A673 (cell line): Measurements from ENCODE around the gene TLR9. TPM values are rescaled to one million over a fixed set of nuclear protein-coding genes. Genes with fewer than 3 reads are reported as not detected.

Experiments used
- BruUV-seq: library from RNA; stranded (reverse); fragments of 400-500 nt; replicated peaks from 2 replicates; lab custom pipeline; 2021; lab: Mats Ljungman, UMichigan
- CTCF ChIA-PET: fragments of 300-600 bp; sonication (Branson Sonifier 250); formaldehyde crosslinking; loops from one replicate; lab custom pipeline; 2022; ENCODE audit warnings: antibody characterized with exemption; lab: Charles Lee
- POLR2A ChIA-PET: fragments of 300-600 bp; sonication (Branson Sonifier 250); formaldehyde crosslinking; loops from one replicate; lab custom pipeline; 2022; ENCODE audit warnings: antibody characterized with exemption; ENCODE audit not compliant: low non-redundant PET; lab: Charles Lee
- DNase-seq: peaks from one replicate; pipeline ENCODE4 v3.0.0-alpha.2; 2015; ENCODE audit warnings: low spot score
- H3K27ac ChIP-seq: fragments of 200-600 bp; sonication (generic); 2 replicates; pipeline ENCODE4 v1.5.1; 2016; ENCODE audit warnings: mixed run types, low read depth, mild to moderate bottlenecking, mixed read lengths, antibody characterized with exemption, low read length; ENCODE audit not compliant: poor library complexity, severe bottlenecking
- H3K27me3 ChIP-seq: fragments of 200-600 bp; sonication (generic); replicated peaks from 2 replicates; pipeline ENCODE4 v1.6.1; 2017; ENCODE audit warnings: mixed run types, low read depth, mild to moderate bottlenecking, mixed read lengths, antibody characterized with exemption, low read length; ENCODE audit not compliant: insufficient read depth, poor library complexity
- H3K36me3 ChIP-seq: fragments of 200-600 bp; sonication (generic); 2 replicates; pipeline ENCODE4 v1.6.1; 2016; ENCODE audit warnings: mixed run types, mild to moderate bottlenecking, mixed read lengths, antibody characterized with exemption, low read length; ENCODE audit not compliant: insufficient read depth, poor library complexity, severe bottlenecking
- H3K4me1 ChIP-seq: fragments of 200-600 bp; sonication (generic); 2 replicates; pipeline ENCODE4 v1.6.1; 2017; ENCODE audit warnings: mixed run types, mild to moderate bottlenecking, mixed read lengths, antibody characterized with exemption, low read length; ENCODE audit not compliant: insufficient read depth, poor library complexity, severe bottlenecking
- H3K4me3 ChIP-seq: fragments of 200-600 bp; sonication (generic); 2 replicates; pipeline ENCODE4 v1.5.1; 2016; ENCODE audit warnings: low read depth, mixed run types, mild to moderate bottlenecking, mixed read lengths, low read length; ENCODE audit not compliant: poor library complexity, severe bottlenecking
- H3K9me3 ChIP-seq: fragments of 200-600 bp; sonication (generic); 2 replicates; pipeline ENCODE4 v1.6.1; 2016; ENCODE audit warnings: mixed run types, low read depth, mild to moderate bottlenecking, mixed read lengths, antibody characterized with exemption, low read length; ENCODE audit not compliant: poor library complexity, severe bottlenecking
- EZH2 ChIP-seq: fragments of 200-600 bp; sonication (generic); IDR thresholded peaks from 2 replicates; pipeline ENCODE4 v1.6.1; 2017; ENCODE audit warnings: borderline replicate concordance, low read depth, mild to moderate bottlenecking, mixed read lengths, antibody characterized with exemption, low read length; ENCODE audit not compliant: poor library complexity, severe bottlenecking
- intact Hi-C: fragments of 100-400 bp; cut with micrococcal nuclease; formaldehyde crosslinking; loops from one replicate; pipeline ENCODE4 v1.10.0; 2022; ENCODE audit not compliant: unreplicated experiment
- total RNA-seq: library from RNA; stranded (reverse); gene quantifications from 2 replicates; pipeline ENCODE4 v1.2.3, GENCODE V29; 2021
- TF ChIP-seq, protein P1 (sequence below): fragments of 300-800, 200-600 bp; sonication (generic); conservative IDR thresholded peaks from 2 replicates; pipeline ENCODE4 v1.5.1; 2017; ENCODE audit warnings: low read depth, mild to moderate bottlenecking, antibody characterized with exemption, low read length, moderate library complexity, mixed read lengths

Gene TLR9
- total RNA-seq, 1 experiment from 2014 or later = not detected

- no peaks in the 10 kb centered on the region for H3K27me3 ChIP-seq
- no peaks in the 10 kb centered on the region for H3K9me3 ChIP-seq
- peak; percentile 14 for DNase-seq
- TF ChIP-seq, protein P1, sequence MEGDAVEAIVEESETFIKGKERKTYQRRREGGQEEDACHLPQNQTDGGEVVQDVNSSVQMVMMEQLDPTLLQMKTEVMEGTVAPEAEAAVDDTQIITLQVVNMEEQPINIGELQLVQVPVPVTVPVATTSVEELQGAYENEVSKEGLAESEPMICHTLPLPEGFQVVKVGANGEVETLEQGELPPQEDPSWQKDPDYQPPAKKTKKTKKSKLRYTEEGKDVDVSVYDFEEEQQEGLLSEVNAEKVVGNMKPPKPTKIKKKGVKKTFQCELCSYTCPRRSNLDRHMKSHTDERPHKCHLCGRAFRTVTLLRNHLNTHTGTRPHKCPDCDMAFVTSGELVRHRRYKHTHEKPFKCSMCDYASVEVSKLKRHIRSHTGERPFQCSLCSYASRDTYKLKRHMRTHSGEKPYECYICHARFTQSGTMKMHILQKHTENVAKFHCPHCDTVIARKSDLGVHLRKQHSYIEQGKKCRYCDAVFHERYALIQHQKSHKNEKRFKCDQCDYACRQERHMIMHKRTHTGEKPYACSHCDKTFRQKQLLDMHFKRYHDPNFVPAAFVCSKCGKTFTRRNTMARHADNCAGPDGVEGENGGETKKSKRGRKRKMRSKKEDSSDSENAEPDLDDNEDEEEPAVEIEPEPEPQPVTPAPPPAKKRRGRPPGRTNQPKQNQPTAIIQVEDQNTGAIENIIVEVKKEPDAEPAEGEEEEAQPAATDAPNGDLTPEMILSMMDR = no peak
- TF ChIP-seq EZH2 = no peak
- no peak overlapping the region for H3K4me3 ChIP-seq
- H3K36me3 ChIP-seq = peaks cover 28% of the 10 kb centered on the region
- peaks cover 4% of the 10 kb centered on the region for H3K4me1 ChIP-seq
- ChIA-PET POLR2A (no interaction called here), CTCF (no interaction called here)
- H3K27ac ChIP-seq = no peak overlapping the region
- no TSS peak for BruUV-seq
- intact Hi-C loops = no loop called here
Measured at GRCh38 chr3:52270252-52270754, 44.9 kb upstream of the TLR9 start.

DNA sequence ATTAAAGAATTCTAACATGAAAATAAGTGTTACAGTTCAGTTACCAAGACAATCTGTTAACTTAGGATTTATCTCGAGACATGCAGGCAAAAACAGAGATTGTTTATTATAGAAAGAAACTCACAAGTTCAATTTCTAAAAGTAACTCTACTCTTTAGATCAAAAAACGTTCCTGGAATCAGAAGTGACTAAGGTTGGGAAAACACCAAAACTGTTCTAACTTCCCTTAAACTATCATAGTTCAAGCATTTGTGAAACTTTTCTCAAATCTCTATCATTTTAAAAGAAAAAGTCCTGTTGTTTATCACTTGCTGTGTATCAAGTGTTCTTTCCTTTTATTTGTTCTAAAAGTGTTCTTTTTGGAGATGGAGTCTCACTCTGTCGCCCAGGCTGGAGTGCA lies 44.3 kb upstream of the TLR9 start:
- CTCF ChIA-PET = no interaction called here
- no peak overlapping the region for H3K27ac ChIP-seq
- DNase-seq = no peak
- POLR2A ChIA-PET = no interaction called here
- H3K27me3 ChIP-seq = no peaks in the 10 kb centered on the region
- peaks cover 4% of the 10 kb centered on the region for H3K4me1 ChIP-seq
- no peak for TF ChIP-seq EZH2
- TF ChIP-seq, protein P1 = no peak
- H3K9me3 ChIP-seq = no peaks in the 10 kb centered on the region
- peaks cover 29% of the 10 kb centered on the region for H3K36me3 ChIP-seq
- intact Hi-C loops = no loop called here
- BruUV-seq = no TSS peak
- H3K4me3 ChIP-seq = no peak overlapping the region

DNA sequence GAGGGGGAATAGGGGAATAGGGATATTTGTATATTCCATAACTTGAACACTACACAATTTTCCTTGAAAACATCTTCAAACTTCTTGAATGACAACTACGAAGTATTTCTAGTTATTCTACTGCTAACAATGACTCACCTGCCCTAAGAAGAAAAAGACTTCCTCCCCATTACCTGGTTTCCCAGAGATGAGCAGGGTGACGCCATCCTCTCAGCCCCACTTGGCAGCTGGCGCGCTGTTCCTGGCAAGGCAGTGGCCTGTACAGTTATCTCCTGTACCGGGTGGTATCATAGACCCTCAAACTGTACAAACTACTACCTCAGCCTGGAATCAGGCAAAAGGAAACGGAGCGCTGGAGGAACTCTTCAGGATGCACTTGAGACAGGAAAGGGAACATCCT lies 42.6 kb upstream of the TLR9 start:
- H3K27ac ChIP-seq = no peak overlapping the region
- H3K4me3 ChIP-seq = no peak overlapping the region
- H3K4me1 ChIP-seq = peaks cover 4% of the 10 kb centered on the region
- H3K27me3 ChIP-seq = no peaks in the 10 kb centered on the region
- DNase-seq = no peak
- TF ChIP-seq EZH2 = no peak
- TF ChIP-seq, protein P1 = no peak
- POLR2A ChIA-PET = no interaction called here
- H3K9me3 ChIP-seq = no peaks in the 10 kb centered on the region
- intact Hi-C loops = no loop called here
- H3K36me3 ChIP-seq = peaks cover 40% of the 10 kb centered on the region
- BruUV-seq = no TSS peak
- CTCF ChIA-PET = no interaction called here
